Measurements from ENCODE around the gene KIF2A.

KIF2A gene

GRCh38 chr5:62395210-62395950, 89.4 kb downstream of the KIF2A start:
- in situ Hi-C loops (cut with HindIII; ENCODE audit: low sequenced_read_pairs), result no loop called here
- no peak for TF ChIP-seq CTCF (IDR thresholded peaks at IDR 0.05; ENCODE audit: low read depth, low read length)
- DNase-seq (ENCODE audit: low read depth, low spot score), result peak; percentile 52
- H3K4me3 ChIP-seq (ENCODE audit: low read depth, low read length), result no peak overlapping the region

- TF ChIP-seq CTCF (IDR thresholded peaks at IDR 0.05; ENCODE audit: low read depth, low read length), result no peak
- peak; percentile 97 for DNase-seq (ENCODE audit: low read depth, low spot score)
- in situ Hi-C loops (cut with HindIII; ENCODE audit: low sequenced_read_pairs), result no loop called here
- peak within 1 kb of the TSS; percentile 89 for H3K4me3 ChIP-seq (ENCODE audit: low read depth, low read length)
Observed at GRCh38 chr5:62403411-62404250, 97.6 kb downstream of the KIF2A start, which contains the start of gene DIMT1. DIMT1 (minus strand) TSS chr5:62403905; CDS start chr5:62403772, 133 bp downstream.

GRCh38 chr5:62412549-62413329, 106.7 kb downstream of the KIF2A start, which contains the start of gene IPO11:
IPO11 (plus strand) TSS chr5:62412763; CDS start chr5:62437280, 24,517 bp downstream.
- no peak for TF ChIP-seq CTCF (IDR thresholded peaks at IDR 0.05; ENCODE audit: low read depth, low read length)
- peak; percentile 99 for DNase-seq (ENCODE audit: low read depth, low spot score)
- peak within 1 kb of the TSS; percentile 97 for H3K4me3 ChIP-seq (ENCODE audit: low read depth, low read length)
- in situ Hi-C loops (cut with HindIII; ENCODE audit: low sequenced_read_pairs), result no loop called here

- DNase-seq (ENCODE audit: low read depth, low spot score), result no peak
- in situ Hi-C loops (cut with HindIII; ENCODE audit: low sequenced_read_pairs), result no loop called here
- TF ChIP-seq CTCF (IDR thresholded peaks at IDR 0.05; ENCODE audit: low read depth, low read length), result no peak
- H3K4me3 ChIP-seq (ENCODE audit: low read depth, low read length), result peak overlapping the region; percentile 97
Observed at GRCh38 chr5:62413711-62414110, 107.7 kb downstream of the KIF2A start.

GRCh38 chr5:62418462-62419076, 112.6 kb downstream of the KIF2A start:
- no peak for TF ChIP-seq CTCF (IDR thresholded peaks at IDR 0.05; ENCODE audit: low read depth, low read length)
- in situ Hi-C loops (cut with HindIII; ENCODE audit: low sequenced_read_pairs), result no loop called here
- H3K4me3 ChIP-seq (ENCODE audit: low read depth, low read length), result no peak overlapping the region
- no peak for DNase-seq (ENCODE audit: low read depth, low spot score)

GRCh38 chr5:62419609-62420008, 113.6 kb downstream of the KIF2A start:
- in situ Hi-C loops (cut with HindIII; ENCODE audit: low sequenced_read_pairs), result no loop called here
- DNase-seq (ENCODE audit: low read depth, low spot score), result no peak
- TF ChIP-seq CTCF (IDR thresholded peaks at IDR 0.05; ENCODE audit: low read depth, low read length), result no peak
- no peak overlapping the region for H3K4me3 ChIP-seq (ENCODE audit: low read depth, low read length)
